NCI-H748 (cell line): ENCODE results near the gene TASL.
"Not testable (repeated sequence)": the region's sequence is repeated elsewhere in the genome, so short reads cannot be mapped to it uniquely, and the experiment has no call there.

Experiments
- DNase-seq: peaks from one replicate; lab custom pipeline; 2025; ENCODE audit not compliant: unreplicated experiment; lab: John Stamatoyannopoulos, UW

Gene TASL

DNA sequence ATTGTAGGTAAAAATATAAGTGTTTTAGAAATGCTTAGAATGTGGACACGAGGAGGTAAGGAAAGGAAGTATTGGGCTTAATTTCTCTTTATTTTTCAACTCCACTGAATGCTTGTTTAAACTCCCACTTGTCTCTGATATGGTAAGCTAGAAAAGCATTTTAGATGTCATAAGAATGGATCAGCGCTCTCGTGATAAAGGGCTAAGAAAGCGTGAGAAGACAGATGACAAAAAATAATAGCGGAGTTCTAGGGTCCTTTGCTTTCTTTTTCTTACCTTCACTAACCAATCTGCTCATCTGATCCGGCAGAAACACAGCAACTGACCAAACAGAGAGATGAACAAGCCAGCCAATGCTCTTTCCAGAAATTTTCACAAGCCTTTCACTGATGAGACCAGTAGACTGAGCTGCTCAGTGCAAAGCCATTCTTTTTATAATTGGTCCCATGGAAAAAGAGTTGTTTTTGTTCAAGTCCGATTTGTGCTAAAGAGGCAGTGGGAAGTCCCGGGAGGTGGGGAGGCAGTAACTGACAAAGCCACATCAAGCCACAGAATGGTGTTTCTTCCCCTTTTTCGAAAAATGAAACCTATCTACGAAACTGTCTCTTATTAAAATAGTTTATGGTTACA, at the start of gene TASL:
Gene TASL (minus strand): TSS at position 405 of the 630 bp plus-strand sequence. CDS start 17,411 bp downstream, outside the sequence.
- no peak for DNase-seq

DNA sequence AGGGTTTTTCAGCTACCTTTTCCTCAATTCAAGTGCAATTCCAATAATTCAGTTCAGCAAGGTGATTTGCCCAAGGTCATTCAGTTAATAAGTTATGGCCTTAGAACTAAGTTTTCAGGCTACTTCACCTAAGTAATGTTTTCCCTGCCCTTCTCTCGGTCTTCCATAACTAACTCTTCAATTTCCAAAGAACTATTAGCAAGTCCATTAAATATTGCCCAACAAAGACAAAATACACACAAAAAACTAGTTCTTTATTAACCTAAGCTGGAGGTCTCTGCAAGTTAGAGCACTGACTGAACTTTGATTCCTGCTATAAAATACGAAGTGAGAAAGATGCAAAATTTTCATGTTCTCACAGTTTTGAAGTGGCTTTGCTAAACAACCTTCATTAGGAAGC, 48.8 kb upstream of the TASL start:
- DNase-seq = no peak

DNA sequence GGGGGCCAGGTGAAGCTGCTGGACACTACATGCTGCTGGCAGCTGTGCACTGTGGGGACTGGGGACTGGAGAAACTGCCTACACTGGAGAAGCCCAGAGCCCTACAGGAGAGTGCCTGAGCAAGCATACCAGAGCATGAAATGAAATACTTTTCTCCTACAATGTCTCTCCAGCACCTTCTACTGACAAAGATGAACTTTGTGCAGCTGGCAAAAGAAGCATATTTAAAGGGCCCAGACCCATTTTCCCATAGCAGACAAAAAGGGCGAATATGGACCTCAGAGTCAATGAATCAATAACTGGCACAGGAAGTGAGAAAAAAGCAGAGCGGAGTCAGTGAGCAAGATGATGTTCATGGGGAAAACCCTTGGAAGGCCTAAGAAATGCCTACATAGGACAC, 44.8 kb upstream of the TASL start:
- no peak for DNase-seq

GRCh38 chrX:30620980-30621618, 43.5 kb upstream of the TASL start:
- no peak for DNase-seq

- DNase-seq = no peak
Observed at GRCh38 chrX:30620125-30620524, 42.6 kb upstream of the TASL start.

GRCh38 chrX:30618160-30618765, 40.7 kb upstream of the TASL start:
- no peak for DNase-seq

- DNase-seq = no peak
Observed at GRCh38 chrX:30615229-30615628, 37.7 kb upstream of the TASL start.

- no peak for DNase-seq
Observed at GRCh38 chrX:30613721-30614120, 36.2 kb upstream of the TASL start.

DNA sequence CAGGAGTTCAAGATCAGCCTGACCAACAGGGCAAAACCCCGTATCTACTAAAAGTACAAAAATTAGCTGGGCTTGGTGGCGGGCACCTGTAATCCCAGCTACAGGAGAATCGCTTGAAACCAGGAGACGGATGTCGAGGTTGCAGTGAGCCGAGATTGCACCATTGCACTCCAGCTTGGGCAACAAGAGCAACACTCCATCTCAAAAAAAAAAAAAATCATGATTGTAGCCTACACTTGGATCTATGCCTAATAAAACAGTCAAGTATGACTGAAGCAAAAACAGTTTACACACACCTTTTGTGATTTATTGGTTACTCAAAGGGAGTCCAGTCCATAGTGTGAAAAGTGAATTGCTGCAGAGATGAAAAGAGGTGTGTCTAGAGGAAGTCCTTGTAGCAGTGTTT, 34.7 kb upstream of the TASL start:
- DNase-seq = peak; percentile 49

DNA sequence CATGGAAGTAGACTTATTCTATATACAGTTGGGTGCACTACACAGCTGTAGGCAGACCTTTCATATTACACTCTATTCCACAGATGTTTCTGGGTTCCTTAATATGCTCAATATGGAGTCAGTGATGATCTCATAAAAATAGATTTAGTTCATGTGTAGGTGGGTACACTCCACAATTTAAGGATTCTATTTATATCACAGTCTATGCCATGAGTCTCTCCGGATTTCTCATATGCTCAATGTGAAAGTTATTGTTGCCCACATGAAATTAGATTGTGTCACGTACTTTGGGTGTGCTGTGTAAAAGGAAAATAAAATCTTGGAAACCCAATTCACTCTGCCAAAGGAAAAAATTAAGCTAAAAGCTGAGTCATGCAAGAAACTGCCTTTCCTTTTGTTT, 32.5 kb upstream of the TASL start:
- no peak for DNase-seq

DNA sequence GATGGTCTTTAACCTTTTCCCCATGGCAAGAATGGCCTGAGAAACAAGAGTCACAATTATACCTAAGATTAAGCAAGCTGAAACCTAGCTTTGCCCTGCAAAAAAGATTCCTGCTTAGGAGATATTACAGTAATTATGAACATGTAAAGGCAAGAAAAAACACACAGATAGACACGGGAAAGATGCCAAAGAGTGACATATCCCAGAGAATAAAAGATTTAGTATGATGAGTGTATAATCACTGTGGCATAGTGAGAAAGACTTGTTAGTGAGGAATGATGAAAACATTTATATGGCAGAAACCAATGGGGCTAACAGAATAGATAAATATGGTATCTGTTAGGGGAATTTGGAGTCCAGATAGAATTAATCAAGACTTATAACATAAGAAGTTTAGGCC, 29.6 kb upstream of the TASL start:
- no peak for DNase-seq

DNA sequence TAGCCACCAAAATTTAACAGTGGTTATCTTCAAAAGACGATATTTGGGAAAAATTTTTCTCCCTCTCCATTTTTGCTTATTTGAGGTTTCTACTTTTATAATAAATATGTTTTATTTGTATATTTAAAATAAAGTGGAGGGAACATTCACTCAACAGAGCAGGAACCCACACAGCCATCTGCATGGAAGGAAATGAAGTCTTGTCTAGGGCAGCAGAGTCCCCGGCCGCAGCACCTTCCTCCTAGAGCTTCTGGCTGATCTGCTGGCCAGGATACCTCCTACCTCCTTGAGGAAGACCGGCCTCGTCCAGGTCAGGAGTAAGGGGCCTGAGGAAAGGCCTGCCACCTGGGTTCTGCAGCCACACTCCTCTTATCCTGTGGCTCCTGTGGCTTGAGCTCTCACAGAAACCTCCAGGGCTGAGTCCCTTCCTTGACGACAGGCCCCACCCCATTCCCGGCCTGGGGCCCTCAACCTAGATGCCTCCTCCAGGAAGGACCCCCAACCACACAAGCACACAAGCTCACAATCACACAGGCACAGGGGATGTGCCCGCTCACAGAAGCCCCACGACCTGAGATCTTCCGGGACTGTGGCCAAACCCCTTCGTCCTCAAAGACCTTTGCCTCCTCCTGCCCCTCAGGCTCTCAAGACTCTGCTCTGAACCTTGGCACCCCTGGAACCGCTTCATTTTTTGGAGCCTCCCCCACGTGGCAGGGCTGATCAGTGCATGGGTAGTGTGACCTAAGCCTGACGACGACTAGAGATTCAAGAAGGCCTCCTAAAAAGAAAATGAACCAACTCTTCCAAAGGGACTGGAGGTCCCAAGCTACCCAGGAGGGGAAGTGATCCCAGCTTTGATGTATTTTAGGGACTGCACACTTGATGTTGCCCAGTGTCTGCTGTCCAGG, 23.0 kb upstream of the TASL start:
- not testable (repeated sequence) for DNase-seq

DNA sequence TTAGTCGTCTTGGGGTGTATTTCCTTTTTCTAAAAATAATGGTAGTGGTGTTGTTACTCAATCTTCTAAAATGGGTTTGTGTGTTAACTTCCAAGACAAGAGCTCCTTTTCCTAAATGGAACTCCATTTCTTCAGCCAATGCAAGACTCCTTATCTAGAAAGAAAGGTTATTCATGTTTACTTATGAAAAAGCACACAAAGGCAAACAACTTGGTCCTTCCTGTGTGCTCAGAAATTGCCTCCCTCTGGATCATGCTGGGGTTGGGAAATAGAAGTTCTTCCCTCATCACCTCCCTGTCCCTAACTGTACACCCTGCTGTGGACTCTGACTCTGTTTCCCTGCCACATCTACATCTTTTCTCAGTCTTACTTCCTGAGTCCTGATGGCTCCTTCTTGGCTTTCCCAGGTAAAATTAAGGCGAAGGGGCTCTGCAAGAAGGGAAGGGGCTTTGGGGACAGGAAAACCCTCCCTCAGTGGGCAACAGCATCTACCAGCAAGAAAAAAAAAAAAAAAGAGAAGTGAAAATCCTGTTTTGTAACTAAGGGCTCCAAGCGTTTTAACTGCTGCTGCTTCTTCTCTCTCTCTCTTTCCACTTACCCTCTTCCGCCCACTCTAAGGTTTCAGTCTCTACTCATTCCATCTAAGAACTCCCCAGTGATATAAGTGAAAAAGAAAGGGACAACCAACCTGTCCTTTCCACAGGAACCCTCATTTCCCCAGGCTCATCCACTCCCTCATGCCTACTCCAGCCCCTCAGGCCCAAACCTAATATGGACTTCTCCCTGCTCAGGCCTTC, 19.8 kb upstream of the TASL start:
- no peak for DNase-seq

DNA sequence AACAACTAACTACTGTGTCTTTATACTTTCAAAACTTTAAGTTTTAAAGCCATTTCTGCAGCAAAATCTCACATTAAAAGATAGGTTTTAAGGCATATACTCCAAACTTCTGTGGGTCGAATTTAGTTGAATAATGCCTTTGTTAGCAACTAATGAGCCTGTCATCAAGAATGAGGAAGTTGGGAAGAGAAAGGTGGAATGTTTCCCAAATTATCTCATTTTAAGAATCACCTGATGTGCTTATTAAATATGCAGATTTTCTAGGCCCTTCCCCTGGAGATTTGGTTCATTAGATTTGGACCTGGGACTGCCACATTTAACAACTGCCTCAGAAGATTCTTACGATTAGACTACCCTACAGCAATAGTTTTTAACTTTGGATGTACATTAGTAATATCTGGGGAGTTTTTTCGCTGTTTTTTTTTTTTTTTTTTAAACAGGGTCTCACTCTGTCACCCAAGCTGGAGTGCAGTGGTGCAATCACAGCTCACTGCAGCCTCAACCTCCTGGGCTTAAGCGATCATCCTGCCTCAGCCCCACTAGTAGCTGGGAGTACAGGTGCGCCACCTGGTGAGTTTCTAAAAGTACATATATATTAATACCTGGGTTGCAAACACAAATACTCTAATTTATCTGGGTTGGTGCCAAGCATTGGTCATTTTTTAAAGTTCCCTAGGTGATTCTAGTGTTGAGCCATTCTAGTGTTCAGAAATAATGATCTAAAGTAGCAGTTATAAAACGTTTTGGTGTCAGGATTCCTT, 16.1 kb upstream of the TASL start:
- DNase-seq = no peak

- DNase-seq = no peak
Observed at GRCh38 chrX:30592831-30593230, 15.3 kb upstream of the TASL start.

DNA sequence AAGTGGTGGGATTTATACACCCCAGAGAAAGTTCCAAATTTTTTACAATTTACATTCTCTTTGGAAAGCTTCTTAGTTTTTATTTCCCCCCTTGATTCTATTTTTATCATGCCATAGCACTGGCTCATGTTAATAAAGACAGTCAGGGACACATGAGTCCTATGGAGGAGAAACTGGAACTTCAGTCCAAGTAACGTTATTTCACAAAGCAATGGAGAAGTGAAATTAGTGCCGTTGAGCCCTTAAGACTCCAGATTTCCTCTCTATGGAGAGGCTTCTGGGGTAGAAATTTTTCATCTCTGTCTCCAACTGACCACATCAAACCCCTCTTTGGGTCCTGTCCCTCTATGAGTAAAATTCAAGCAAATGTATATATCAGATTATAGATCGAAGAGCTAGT, 12.8 kb upstream of the TASL start:
- no peak for DNase-seq

- DNase-seq = no peak
Observed at GRCh38 chrX:30589146-30589888, 11.8 kb upstream of the TASL start.

- DNase-seq = no peak
Observed at GRCh38 chrX:30586516-30586915, 8.9 kb upstream of the TASL start.

DNA sequence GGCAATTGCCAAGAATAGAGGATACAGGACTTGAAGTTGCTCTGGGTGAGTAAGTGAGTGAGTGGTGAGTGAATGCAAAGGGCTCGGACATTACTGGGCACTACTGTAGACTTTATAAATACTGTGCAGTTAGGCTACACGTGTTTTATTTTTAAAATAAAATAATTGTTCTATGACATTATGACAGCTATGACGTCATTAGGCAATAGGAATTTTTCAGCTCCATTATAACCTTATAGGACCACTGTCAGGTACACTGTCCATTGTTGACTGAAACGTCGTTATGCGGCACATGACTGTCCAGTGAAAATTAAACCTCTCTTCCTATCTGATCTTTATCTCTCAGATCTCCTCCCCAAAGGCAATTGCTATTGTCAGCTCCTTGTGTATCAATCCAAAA, 5.1 kb upstream of the TASL start:
- DNase-seq = no peak
